Activated CD4-positive, alpha-beta T cell treated with anti-CD3 and anti-CD28 coated beads, Interleukin-2, amount 50 U/mL, for 48 hours (primary cell): ENCODE data around the gene CLDN20.

Source experiments
- DNase-seq, 2 experiments: peaks; one replicate each; pipeline ENCODE4 v3.0.0-alpha.2; 2020

Gene CLDN20

GRCh38 chr6:155314092-155314772 lies 50.4 kb downstream of the CLDN20 start, which contains the start of gene TFB1M:
Gene TFB1M, minus strand, starts transcription at chr6:155314484. Its CDS starts 56 bp downstream, at chr6:155314428.
- peak; percentile 98 for DNase-seq

- peak; percentile 64 to 75 for DNase-seq
Measured at GRCh38 chr6:155314773-155315515, 51.1 kb downstream of the CLDN20 start.

- DNase-seq = no peak
Measured at GRCh38 chr6:155315516-155315871, 51.7 kb downstream of the CLDN20 start.

GRCh38 chr6:155316419-155316818 lies 52.6 kb downstream of the CLDN20 start:
- no peak for DNase-seq

GRCh38 chr6:155317186-155317585 lies 53.4 kb downstream of the CLDN20 start:
- DNase-seq = no peak

- DNase-seq = no peak
Measured at GRCh38 chr6:155319902-155320301, 56.1 kb downstream of the CLDN20 start.

GRCh38 chr6:155324172-155324571 lies 60.4 kb downstream of the CLDN20 start:
- no peak for DNase-seq

DNA sequence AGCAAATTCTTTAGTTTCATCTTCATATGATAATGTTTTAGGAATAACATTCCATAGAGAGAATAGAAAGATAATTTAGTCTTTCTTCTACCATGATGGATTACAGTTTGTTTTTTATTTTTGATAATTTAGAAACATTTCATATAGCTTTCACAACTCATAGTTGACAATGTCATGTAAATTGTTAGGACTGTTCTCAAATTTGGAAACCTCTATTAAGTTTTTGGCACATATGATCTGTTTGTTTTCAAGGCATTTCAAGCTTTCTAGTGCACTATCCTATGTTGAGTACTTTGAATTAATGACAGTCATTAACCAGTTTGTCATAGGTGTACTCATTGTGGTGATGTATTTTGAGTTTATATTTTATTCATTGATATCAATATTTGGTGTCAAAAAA lies 61.2 kb downstream of the CLDN20 start:
- no peak for DNase-seq

GRCh38 chr6:155325700-155326516 lies 62.1 kb downstream of the CLDN20 start:
- no peak for DNase-seq
